GM21576 (cell line): Measurements from ENCODE around the gene SAP30BP.
A peak's percentile ranks its signal among the peaks of the same experiment; 100 is the strongest.

ENCODE experiments used
- ATAC-seq: cut with Tn5 transposase; IDR thresholded peaks from one replicate; pipeline ENCODE4 v1.9.1; 2021; ENCODE audit warnings: mild to moderate bottlenecking, moderate library complexity; ENCODE audit not compliant: unreplicated experiment

Gene SAP30BP

GRCh38 chr17:75736173-75736835 lies 69.2 kb downstream of the SAP30BP start:
- ATAC-seq, result no peak

GRCh38 chr17:75737133-75737962 lies 70.2 kb downstream of the SAP30BP start:
- no peak for ATAC-seq

GRCh38 chr17:75738218-75738802 lies 71.2 kb downstream of the SAP30BP start:
- no peak for ATAC-seq

GRCh38 chr17:75739174-75739573 lies 72.0 kb downstream of the SAP30BP start:
- no peak for ATAC-seq

GRCh38 chr17:75739801-75740200 lies 72.7 kb downstream of the SAP30BP start:
- ATAC-seq, result no peak

GRCh38 chr17:75740215-75740614 lies 73.1 kb downstream of the SAP30BP start:
- ATAC-seq, result no peak

GRCh38 chr17:75740631-75741077 lies 73.5 kb downstream of the SAP30BP start:
- no peak for ATAC-seq

GRCh38 chr17:75742337-75742736 lies 75.2 kb downstream of the SAP30BP start:
- no peak for ATAC-seq

- ATAC-seq, result no peak
Observed at GRCh38 chr17:75743625-75744206, 76.6 kb downstream of the SAP30BP start.

- ATAC-seq, result no peak
Observed at GRCh38 chr17:75748706-75749105, 81.6 kb downstream of the SAP30BP start.

- ATAC-seq, result peak; percentile 54
Observed at GRCh38 chr17:75749545-75750389, 82.6 kb downstream of the SAP30BP start.

- ATAC-seq, result no peak
Observed at GRCh38 chr17:75750661-75751423, 83.7 kb downstream of the SAP30BP start.

GRCh38 chr17:75751676-75752404 lies 84.7 kb downstream of the SAP30BP start:
- ATAC-seq, result no peak

GRCh38 chr17:75752405-75752709 lies 85.2 kb downstream of the SAP30BP start:
- no peak for ATAC-seq

- ATAC-seq, result no peak
Observed at GRCh38 chr17:75752802-75753513, 85.8 kb downstream of the SAP30BP start.

- ATAC-seq, result peak; percentile 53
Observed at GRCh38 chr17:75753514-75754377, 86.6 kb downstream of the SAP30BP start.

GRCh38 chr17:75754378-75755204 lies 87.5 kb downstream of the SAP30BP start:
- no peak for ATAC-seq
